COR-L47 (cell line): Measurements from ENCODE around the gene NPPB.
A peak's percentile ranks its signal among the peaks of the same experiment; 100 is the strongest.

Source experiments
- DNase-seq: peaks from one replicate; lab custom pipeline; 2025; lab: John Stamatoyannopoulos, UW

Gene NPPB

DNA sequence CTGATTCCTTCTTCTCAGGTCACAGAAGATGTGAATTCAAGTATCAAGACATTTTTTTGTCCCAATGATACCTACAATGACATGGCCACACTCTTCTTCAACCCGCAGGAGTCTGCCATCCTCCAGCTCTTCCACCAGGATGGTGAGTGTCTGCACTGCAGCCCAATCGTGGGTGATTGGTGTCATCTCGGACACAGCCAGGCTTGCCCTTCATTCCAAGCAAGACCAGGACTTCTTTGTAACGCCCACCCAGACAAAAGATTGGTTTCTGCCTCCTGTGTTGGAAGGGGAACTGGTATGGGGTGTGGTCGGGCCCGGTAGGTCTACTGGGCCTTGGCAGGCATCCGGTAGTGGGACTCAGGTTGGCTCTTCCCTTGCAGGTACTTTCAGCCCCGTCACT is 25.2 kb downstream of the NPPB start:
- DNase-seq = no peak

DNA sequence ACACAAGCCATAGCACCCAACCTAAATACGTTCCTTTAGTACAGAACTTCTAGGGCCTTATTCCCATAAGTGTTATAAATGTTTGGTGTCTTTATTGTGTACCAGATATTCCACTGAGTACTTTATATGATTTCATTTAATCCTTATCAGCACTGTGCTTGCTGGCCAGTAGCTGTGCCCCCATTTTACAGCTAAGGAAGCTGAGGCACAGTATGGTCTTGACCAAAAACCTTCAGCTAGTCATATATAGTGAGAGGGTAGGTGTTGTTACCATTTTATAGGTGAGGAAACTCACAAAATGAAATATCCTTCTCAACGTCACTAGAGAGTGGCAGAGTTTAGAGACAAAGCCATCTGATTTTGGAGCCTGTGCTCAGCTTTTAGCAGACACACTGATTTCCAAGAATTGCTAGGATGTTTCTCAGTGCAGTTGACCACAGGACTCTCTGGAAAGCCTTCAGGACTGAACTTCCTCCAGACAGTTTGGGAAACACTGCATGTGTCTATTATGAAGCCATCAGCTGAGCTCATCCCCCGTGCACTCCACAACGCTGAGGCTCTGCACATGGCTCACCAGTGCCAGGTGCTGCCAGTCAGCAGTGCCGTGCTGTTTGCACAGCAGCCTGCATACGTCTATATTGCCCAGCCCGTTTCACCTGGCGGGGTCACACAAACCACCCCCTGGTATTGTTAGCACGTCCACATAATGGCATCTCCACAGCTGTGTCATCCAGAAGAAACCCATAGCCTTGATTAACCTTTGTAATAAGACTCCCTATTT is 26.6 kb downstream of the NPPB start:
- DNase-seq = peak; percentile 89

DNA sequence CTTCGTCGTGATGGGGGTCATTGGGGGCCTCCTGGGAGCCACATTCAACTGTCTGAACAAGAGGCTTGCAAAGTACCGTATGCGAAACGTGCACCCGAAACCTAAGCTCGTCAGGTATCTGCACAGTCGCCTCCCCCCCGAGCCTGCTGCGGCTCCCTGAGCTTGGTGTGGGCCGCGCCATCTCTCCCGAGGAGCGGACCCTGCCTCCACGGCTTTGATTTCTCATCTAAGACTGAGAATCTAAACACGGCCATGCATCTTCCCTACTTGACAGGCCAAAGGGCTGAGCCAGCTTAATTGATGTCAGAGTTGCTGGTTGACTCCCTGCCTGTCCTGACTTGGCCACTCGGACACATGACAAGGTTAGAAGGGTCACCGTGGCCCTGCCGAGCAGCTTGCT is 30.2 kb downstream of the NPPB start:
- DNase-seq = no peak

DNA sequence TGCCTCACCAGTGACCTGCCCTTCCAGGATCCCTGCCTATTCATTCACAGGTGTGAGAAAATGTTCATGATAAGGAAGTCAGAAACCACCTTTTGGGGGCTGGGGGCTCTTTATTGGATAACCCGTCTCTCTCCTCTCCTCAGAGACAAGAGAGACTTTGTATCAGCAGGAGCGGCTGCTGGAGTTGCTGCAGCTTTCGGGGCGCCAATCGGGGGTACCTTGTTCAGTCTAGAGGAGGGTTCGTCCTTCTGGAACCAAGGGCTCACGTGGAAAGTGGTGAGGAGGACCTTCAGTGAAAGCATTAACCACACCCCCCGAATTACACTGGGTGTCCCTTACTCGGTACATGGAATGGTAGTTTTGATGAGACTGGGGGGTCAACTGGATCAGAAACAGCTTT is 31.8 kb downstream of the NPPB start:
- DNase-seq = no peak

DNA sequence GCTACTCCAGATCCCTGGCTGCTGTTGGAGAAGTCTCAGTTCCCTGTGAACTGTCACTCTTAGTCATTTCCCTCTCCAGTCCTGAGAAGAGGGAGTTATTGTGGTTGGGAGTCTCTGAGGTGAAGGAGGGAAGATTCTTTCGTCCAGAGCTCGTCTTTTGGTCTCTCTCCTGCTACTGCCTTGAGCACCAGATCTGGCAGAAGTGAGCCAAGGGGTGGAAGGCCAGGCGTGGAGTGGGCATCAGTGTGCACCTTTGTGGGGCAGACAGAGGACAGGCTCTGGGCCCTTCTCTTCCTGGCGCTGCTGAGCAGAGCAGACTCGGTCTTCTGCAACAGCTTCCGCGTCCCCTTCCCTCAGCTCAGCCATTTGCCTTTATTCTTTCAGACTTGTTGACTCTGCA is 33.6 kb downstream of the NPPB start:
- no peak for DNase-seq

DNA sequence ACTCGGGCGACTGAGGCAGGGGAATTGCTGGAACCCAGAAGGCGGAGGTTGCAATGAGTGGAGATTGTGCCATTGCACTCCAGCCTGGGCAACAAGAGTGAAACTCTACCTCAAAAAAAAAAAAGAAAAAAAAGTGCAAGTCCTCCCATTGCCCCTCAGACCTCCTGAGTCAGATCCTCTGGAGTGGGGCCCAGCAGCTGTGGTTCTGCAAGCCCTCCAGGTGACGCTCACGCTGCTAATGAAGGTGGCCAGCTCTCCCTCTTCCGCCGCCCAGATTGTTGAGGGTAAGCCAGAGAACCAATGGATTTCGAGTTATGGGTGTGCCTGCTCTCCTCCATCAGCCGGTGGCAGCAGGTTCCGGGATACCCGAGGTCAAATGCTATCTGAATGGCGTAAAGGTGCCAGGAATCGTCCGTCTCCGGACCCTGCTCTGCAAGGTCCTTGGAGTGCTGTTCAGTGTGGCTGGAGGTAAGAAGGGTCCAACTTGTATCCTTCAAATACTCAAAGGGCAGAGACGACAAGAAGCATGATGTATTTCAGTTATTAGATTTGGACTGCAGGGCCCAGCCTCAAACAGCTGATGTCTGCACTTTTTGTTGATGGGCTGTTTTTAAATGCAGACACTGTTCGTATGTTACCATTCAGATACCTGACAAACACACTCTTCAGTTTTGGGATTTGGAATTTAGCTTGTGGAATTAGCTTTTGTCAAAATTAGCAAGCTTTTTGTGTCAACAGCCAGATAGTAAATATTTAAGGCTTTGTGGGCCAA is 35.2 kb downstream of the NPPB start:
- DNase-seq = no peak

DNA sequence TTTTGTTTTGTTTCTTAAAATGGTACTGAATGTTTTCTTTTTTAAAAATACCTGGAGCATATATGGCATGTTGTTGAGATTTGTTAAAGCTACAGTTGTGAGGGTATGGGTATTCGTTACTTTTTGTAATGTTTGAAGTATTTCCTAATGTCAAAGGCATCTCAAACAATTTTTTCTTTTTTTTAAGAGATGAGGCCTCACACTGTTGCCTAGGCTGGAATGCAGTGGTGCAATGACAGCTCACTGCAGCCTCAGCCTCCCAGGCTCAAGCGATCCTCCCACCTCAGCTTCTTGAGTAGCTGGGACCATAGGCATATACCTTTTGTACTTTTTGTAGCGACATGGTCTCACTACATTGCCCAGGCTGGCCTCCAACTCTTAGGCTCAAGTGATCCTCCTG is 36.7 kb downstream of the NPPB start:
- no peak for DNase-seq

DNA sequence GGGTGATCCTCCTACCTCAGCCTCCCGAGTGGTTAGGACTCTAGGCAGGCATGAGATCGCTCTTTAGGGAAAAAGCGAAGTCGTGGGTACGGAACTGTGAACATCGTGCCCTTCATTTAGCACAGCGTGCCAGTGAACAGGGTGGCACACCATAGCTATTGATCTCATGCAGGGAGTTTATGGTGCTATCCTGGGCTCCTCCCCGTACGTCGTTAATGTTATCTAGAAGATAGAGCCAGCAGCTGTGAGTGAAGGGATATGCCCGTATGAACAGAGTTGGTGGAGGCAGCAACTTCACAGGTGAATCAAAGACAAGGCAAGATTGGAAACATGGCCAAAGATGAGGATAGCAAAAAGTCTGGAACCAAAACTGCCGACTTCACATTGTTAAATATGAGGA is 41.6 kb downstream of the NPPB start:
- DNase-seq = no peak

DNA sequence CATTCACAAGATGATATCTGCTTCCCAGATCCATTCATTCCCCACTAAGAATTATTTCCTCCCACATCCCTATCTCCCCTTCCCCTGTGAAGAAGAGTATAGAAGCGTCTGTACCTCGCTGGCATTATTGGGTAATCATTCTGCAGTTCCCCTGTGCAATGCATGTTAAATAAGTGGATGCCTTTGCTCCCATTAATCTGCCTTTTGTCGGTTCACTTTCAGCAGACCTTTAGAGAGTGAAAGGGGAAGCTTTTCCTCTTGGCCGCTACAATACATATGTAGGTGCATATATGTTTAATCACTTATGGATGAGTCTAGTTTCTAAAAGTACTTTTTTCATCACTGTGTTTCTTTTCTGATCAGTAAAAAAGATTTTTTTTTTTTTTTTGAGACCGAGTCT is 45.7 kb downstream of the NPPB start:
- no peak for DNase-seq
